Dedifferentiated amniotic fluid mesenchymal stem cell (primary cell): ENCODE data around the gene NINJ2.

ENCODE experiments used
- DNase-seq: peaks from one replicate; pipeline ENCODE4 v3.0.0-alpha.2; 2016; ENCODE audit errors: extremely low spot score

NINJ2 gene

DNA sequence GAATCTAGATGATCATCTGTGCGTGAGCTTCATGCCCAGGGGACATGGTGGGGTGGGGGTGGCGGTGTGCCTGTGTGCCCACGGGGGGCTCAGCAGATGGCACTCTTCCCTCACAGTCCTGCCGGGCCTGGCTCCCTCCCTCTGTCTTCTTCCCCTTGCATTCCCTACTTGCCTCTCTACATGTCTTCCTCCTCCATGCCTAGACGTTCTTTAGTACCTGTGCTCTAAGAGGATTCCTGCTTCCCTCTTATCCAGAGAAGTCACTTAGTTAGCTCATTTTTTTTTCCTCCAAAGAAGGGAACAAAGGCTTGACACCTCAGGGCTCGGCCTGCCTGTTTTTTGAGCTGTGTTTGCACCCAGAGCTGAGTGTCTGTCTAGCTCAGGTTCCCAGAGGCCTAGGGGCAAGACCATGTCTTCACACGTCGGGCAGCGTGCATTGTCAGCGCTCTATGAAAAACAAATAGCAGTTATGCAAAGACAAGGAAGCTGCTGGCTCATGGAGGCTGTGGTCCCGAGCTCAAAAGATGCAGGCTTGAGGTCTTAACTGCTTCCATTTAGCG, 48.8 kb downstream of the NINJ2 start:
- no peak for DNase-seq

DNA sequence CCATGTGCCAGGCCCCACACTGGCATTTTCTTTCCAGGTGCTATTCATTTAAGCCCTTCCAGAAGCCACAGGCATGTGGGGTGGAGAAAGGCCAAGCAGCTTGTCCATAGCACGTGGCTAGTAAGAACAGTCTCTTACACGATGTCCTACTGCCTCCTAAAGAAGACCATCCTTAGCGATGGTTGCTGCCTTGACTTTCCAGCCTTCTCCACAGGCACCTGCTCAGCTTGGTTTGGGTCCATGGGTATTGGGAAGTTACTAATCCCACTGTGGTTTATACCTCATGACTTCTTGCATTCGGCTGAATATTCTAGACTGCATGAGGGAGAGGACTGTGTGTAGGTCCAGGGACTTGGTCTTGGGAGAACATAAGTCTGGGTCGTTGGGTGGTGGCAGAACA, 49.2 kb downstream of the NINJ2 start:
- no peak for DNase-seq

DNA sequence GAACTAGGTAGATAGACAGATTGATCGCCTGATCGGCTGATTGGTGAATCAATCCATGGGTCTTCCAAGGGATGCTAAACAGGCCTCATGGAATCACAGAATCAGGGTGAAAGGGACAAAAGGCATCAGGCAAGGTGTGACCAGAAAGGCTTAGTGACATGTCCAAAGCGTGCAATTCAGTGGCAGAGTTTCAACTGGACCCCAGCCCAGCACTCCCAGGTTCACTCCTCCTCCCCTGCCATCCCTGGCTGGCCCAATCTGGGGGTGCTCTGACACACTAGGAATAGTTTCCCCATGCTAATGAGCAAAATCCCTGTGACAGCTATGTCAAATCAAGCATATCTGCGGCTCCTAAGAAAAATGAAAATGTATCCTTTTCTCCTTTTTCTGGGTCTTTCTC, 50.4 kb downstream of the NINJ2 start:
- no peak for DNase-seq

DNA sequence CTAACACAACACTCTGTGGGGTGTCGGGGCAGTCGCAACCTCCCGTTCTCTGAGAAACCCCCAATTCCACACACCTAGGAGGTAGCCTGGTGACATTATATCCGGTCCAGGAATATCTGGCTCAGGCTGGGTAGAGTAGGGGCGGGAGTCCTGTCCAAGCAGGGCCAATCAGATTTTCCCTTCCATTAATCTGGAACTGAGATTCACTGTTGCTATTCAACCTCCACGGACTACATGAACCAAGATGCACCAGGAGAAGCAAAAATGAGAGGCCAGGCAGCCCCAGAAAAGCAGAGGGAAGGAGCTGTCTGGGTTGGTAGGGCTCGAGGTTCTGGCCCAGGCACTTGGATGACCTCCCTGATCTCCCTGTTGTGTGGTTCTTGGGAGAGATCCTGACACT, 51.0 kb downstream of the NINJ2 start:
- no peak for DNase-seq

GRCh38 chr12:611721-612120, 51.5 kb downstream of the NINJ2 start:
- DNase-seq: no peak

GRCh38 chr12:608921-609320, 54.3 kb downstream of the NINJ2 start:
- no peak for DNase-seq

DNA sequence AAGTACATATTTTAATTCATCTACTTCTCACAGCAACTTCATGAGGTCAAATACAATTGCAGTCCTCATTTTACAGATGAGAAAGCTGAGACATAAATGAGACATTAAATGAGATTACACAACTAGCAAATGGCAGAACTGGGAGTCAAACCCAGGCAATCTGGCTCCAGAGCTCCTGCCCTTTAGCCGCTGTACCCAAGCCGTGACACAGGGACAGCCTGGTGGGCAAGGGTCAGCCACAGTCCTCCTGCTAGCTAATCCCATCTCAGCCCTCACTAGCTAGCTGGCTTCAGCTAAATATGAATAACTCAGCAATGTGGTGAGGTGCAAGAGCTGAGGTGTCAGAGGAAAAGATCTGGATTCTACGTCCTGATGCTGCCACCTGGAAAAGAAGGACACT, 54.8 kb downstream of the NINJ2 start:
- no peak for DNase-seq

GRCh38 chr12:607541-608001, 55.7 kb downstream of the NINJ2 start:
- DNase-seq: no peak

- no peak for DNase-seq
These were observed 58.3 kb downstream of the NINJ2 start for GRCh38 chr12:604956-605355.

DNA sequence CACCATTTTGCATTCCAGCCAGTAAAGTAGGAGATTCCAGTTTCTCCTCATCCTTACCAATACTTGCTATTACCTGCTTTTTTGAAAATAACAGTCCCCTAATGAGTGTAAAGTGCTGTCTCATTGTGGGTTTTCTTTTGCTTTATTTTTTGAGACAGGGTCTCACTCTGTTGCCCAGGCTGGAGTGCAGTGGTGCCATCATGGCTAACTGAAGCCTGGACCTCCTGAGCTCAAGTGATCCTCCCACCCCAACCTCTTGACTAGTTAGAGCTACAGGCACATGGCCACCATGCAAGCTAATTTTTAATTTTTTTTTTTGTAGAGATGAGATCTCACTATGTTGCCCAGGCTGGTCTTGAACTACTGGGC, 60.6 kb downstream of the NINJ2 start:
- no peak for DNase-seq

DNA sequence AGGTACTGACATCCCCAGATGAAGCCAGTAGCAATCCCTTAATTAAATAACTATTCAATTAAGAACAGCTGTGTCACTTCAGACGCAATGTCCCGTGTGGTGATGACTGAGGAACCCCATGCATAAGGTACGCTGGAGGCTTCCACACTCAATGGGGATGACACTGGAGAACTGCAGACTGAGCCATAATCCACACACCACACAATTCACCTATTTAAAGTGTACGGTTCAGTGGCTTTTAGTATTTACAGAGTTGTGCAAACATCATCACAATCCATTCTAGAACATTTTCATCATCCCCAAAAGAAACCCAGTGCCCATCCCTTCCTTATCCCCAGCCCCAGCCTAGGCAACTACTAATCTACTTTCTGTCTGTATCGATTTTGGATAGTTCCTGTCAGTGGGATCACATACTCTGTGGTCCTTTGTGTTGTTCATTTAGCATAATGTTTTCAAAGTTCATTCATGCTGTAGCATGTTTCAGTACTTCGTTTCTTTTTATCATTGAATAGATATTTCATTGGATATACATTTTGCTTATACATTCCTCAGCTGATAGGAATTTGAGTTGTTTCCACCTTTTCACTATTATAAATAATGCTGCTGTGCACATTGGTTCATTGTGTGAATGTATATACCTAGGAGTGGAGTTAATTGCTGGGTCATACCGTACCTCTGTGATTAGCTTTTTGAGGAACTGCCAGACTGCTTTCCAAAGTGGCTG, 61.1 kb downstream of the NINJ2 start:
- no peak for DNase-seq

GRCh38 chr12:599756-600155, 63.5 kb downstream of the NINJ2 start:
- DNase-seq: no peak

GRCh38 chr12:597926-598568, 65.2 kb downstream of the NINJ2 start:
- DNase-seq: no peak

DNA sequence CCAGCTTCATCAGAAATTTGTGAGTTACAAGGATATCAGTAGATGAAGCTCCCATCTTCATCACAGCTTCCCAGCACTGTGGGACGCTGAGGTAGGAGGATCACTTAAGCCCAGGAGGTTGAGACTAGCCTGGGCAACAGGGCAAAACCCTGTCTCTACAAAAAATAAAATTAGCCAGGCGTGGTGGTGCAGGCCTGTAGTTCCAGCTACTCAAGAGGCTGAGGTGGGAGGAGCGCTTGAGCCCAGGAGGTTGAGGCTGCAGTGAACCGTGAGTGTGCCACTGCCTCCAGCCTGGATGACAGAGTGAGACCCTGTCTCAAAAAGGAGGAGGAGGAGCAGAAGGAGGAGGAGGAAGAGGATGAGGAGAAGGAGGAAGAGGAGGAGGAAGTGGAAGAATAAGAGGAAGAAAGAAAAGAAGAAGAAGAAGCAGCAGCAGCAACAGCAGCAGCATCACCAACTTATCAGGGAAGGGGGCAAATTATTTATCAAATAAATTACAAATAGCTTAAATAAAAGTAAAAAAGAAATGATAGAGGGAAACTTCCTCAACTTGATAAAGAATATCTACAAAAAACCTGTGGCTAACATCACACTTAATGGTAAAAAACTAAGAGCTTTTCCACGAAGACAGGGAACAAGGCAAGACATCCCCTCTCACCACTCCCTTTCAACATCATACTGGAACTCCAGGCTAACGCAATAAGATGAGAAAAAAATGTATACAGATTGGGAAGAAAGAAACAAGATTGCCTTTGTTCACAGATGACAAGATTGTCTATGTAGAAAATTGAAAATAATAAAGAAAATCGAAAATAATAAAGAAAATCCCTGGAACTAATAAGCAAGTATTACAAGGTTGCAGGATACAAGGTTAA, 69.6 kb downstream of the NINJ2 start:
- no peak for DNase-seq

- no peak for DNase-seq
These were observed 71.2 kb downstream of the NINJ2 start for GRCh38 chr12:592024-592505.

- DNase-seq: no peak
These were observed 71.8 kb downstream of the NINJ2 start for GRCh38 chr12:591167-592023.

- DNase-seq: no peak
These were observed 73.0 kb downstream of the NINJ2 start for GRCh38 chr12:590206-590750.

DNA sequence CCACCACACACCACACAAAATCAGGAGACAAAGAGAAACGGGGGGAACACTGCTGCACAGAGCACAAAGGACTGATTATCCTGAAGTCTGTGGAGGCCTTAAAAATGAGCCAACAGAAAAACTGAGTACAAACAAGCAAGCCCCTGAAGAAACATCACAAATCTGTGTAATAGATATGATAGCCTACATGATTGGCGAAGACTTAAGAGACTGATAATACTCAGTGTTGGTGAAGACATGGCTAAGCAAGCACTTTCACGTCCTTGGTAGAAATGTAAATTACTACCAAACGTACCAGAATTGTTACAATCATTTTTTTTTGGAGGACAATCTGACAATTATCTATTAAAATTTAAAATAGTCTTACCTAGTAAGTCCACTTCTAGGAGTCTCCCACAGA, 74.6 kb downstream of the NINJ2 start:
- DNase-seq: no peak

DNA sequence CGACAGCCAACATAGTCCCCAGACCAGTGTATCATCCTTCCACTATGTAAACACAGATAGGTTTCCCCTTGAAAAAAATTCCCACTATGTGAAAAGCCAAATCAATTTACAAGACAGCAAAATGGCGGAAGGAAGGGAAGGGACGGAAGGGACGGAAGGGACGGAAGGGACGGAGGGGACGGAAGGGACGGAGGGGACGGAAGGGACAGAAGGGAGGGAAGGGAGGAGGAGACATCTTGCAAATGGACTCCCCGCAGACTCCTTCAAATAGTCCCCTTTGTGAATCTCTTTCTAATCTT, 75.3 kb downstream of the NINJ2 start:
- DNase-seq: no peak

- DNase-seq: no peak
These were observed 75.9 kb downstream of the NINJ2 start for GRCh38 chr12:587132-588023.
